Cardiac fibroblast (primary cell): ENCODE results near the gene TNFRSF11A.

Source experiments
- DNase-seq, 2 donors: peaks; one replicate each; pipeline versions ENCODE4 v3.0.0 to v3.0.0-alpha.2; 2010; ENCODE audit warnings: low read depth in 2 of 2
- H3K4me3 ChIP-seq, 2 donors: replicated peaks in 1 of 2; 1 replicate in 1 of 2; 2 replicates in 1 of 2; pipeline ENCODE4 v1.5.1; 2011; ENCODE audit warnings: low read depth in 2 of 2, low read length in 2 of 2, mild to moderate bottlenecking in 2 of 2, moderate library complexity in 1 of 2
- CTCF ChIP-seq: IDR thresholded peaks from one replicate; pipeline ENCODE4 v1.5.1; 2011; ENCODE audit warnings: low read depth, mild to moderate bottlenecking, low read length, inconsistent platforms

Gene TNFRSF11A

GRCh38 chr18:62294073-62294472, 31.0 kb upstream of the TNFRSF11A start:
- no peak for DNase-seq
- no peak for TF ChIP-seq CTCF
- H3K4me3 ChIP-seq = no peak overlapping the region

GRCh38 chr18:62300359-62300963, 24.6 kb upstream of the TNFRSF11A start:
- TF ChIP-seq CTCF = no peak

GRCh38 chr18:62301322-62301721, 23.8 kb upstream of the TNFRSF11A start:
- DNase-seq = no peak
- no peak for TF ChIP-seq CTCF

More at GRCh38 chr18:62300359-62300963, 24.6 kb upstream of the TNFRSF11A start:
- no peak for DNase-seq
- no peak overlapping the region for H3K4me3 ChIP-seq

GRCh38 chr18:62312851-62313250, 12.3 kb upstream of the TNFRSF11A start:
- no peak for DNase-seq
- TF ChIP-seq CTCF = no peak
- no peak overlapping the region for H3K4me3 ChIP-seq

More at GRCh38 chr18:62301322-62301721, 23.8 kb upstream of the TNFRSF11A start:
- H3K4me3 ChIP-seq = no peak overlapping the region

GRCh38 chr18:62318228-62319180, 6.6 kb upstream of the TNFRSF11A start:
- no peak overlapping the region for H3K4me3 ChIP-seq
- TF ChIP-seq CTCF = no peak
- no peak for DNase-seq

- no peak overlapping the region for H3K4me3 ChIP-seq
- DNase-seq = no peak
- no peak for TF ChIP-seq CTCF
These were observed 3.9 kb upstream of the TNFRSF11A start for GRCh38 chr18:62321201-62321600.
